Activated CD8-positive, alpha-beta memory T cell treated with anti-CD3 and anti-CD28 coated beads, Interleukin-2, amount 50 U/mL, for 4 hours (primary cell): ENCODE measurements around the gene GGT5.

Experiments used
- DNase-seq: peaks from one replicate; pipeline ENCODE4 v3.0.0-alpha.2; 2020

Gene GGT5

GRCh38 chr22:24181088-24181995 is 63.5 kb downstream of the GGT5 start, which contains the start of gene SUSD2:
SUSD2 (plus strand) TSS chr22:24181487; CDS start chr22:24181520, 33 bp downstream.
- DNase-seq, result no peak

GRCh38 chr22:24180316-24181087 is 64.4 kb downstream of the GGT5 start:
- no peak for DNase-seq

GRCh38 chr22:24179478-24180210 is 65.2 kb downstream of the GGT5 start:
- no peak for DNase-seq

GRCh38 chr22:24178502-24179440 is 66.1 kb downstream of the GGT5 start:
- no peak for DNase-seq

- DNase-seq, result no peak
These were observed 66.9 kb downstream of the GGT5 start for GRCh38 chr22:24178021-24178431.

- no peak for DNase-seq
These were observed 67.4 kb downstream of the GGT5 start for GRCh38 chr22:24177456-24177855.

- no peak for DNase-seq
These were observed 67.8 kb downstream of the GGT5 start for GRCh38 chr22:24177045-24177444.

GRCh38 chr22:24176630-24177029 is 68.3 kb downstream of the GGT5 start:
- DNase-seq, result no peak

- no peak for DNase-seq
These were observed 68.8 kb downstream of the GGT5 start for GRCh38 chr22:24176040-24176439.

GRCh38 chr22:24175160-24175808 is 69.6 kb downstream of the GGT5 start:
- peak; percentile 73 for DNase-seq

- DNase-seq, result no peak
These were observed 73.1 kb downstream of the GGT5 start for GRCh38 chr22:24171822-24172221.

GRCh38 chr22:24170632-24171031 is 74.2 kb downstream of the GGT5 start:
- no peak for DNase-seq

GRCh38 chr22:24170188-24170587 is 74.7 kb downstream of the GGT5 start:
- DNase-seq, result no peak
